ENCODE results near the gene SRGAP1. TPM values are rescaled to one million over a fixed set of nuclear protein-coding genes. Genes with fewer than 3 reads are reported as not detected.

SRGAP1 gene
- total and polyA plus RNA-seq, 4 donors: 1.8 to 12.4 (median 6.2) TPM

DNA sequence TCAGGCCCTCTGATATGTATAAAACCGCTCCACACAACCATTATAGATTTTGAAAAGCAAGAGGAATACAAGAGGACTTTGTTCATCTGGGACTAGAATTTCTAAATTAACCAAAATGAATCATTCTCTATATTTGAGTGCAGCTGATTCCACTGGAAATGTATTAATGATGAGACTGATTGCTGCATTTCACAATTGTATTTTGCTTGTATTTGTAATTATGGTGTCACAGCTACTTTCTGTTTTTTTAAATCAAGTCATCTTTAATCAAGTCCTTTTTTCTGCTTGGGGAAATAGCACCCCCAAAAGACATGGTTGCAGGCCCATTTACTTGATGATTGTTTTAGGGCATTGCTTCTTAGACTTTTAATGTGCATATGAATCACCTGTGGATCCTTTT is 215.2 kb downstream of the SRGAP1 start:
- Histone ChIP-seq H3K27ac (ENCODE audit: low read depth in 1 of 2, low read length in 1 of 2) (no peak overlapping the region), H3K4me1 (ENCODE audit: control insufficient read depth in 5 of 5, insufficient read depth in 5 of 5, low read length in 5 of 5) (no peaks in the 10 kb centered on the region), H3K4me3 (no peak overlapping the region), H3K27me3 (ENCODE audit: control insufficient read depth in 3 of 3, insufficient read depth in 3 of 3, low read length in 2 of 3) (no peaks in the 10 kb centered on the region), H3K9me3 (ENCODE audit: control insufficient read depth in 4 of 4, insufficient read depth in 3 of 4, low read length in 3 of 4) (no peaks in the 10 kb centered on the region), H3K36me3 (ENCODE audit: control insufficient read depth in 4 of 4, insufficient read depth in 4 of 4, low read length in 4 of 4) (peaks cover 0 to 3% (median 0%) of the 10 kb centered on the region in 4 donors), H3K9ac (ENCODE audit: insufficient read depth in 1 of 2, low read length in 2 of 2) (no peak overlapping the region)
- ATAC-seq (ENCODE audit: insufficient read depth, low FRiP score) (no peak), DNase-seq (no peak)
- TF ChIP-seq, protein P1, sequence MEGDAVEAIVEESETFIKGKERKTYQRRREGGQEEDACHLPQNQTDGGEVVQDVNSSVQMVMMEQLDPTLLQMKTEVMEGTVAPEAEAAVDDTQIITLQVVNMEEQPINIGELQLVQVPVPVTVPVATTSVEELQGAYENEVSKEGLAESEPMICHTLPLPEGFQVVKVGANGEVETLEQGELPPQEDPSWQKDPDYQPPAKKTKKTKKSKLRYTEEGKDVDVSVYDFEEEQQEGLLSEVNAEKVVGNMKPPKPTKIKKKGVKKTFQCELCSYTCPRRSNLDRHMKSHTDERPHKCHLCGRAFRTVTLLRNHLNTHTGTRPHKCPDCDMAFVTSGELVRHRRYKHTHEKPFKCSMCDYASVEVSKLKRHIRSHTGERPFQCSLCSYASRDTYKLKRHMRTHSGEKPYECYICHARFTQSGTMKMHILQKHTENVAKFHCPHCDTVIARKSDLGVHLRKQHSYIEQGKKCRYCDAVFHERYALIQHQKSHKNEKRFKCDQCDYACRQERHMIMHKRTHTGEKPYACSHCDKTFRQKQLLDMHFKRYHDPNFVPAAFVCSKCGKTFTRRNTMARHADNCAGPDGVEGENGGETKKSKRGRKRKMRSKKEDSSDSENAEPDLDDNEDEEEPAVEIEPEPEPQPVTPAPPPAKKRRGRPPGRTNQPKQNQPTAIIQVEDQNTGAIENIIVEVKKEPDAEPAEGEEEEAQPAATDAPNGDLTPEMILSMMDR (IDR thresholded peaks at IDR 0.05; ENCODE audit: control extremely low read depth, extremely low read depth): no peak
- WGBS, 2 donors: 91 to 96% methylated on average over 1 of the region's 1 CpG

DNA sequence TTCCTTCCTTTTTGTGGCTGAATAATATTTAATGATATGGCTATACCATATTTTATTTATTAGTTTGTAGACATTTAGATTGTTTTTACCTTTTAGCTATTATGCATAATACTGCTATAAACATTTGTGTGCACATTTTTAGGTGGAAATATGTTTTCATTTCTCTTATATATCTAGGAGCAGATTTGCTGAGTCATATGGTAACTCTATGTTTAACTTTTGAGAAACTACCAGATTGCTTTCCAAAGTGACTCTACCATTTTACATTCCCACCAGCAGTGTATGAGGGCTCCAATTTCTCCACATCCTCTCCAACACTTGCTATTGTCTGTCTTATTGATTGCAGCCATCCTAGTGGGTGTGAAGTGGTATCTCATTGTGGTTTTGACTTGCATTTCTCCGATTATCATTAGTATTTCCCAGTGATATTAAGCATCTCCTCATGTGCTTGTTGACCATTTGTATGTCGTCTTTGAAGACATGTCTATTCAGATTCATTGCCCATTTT is 217.4 kb downstream of the SRGAP1 start:
- peaks cover 0 to 3% (median 1%) of the 10 kb centered on the region in 4 donors for H3K36me3 ChIP-seq (ENCODE audit: control insufficient read depth in 4 of 4, insufficient read depth in 4 of 4, low read length in 4 of 4)
- DNase-seq: no peak
- TF ChIP-seq, protein P1 (IDR thresholded peaks at IDR 0.05; ENCODE audit: control extremely low read depth, extremely low read depth): no peak
- ATAC-seq (ENCODE audit: insufficient read depth, low FRiP score): no peak
- H3K9me3 ChIP-seq (ENCODE audit: control insufficient read depth in 4 of 4, insufficient read depth in 3 of 4, low read length in 3 of 4): no peaks in the 10 kb centered on the region
- no peak overlapping the region for H3K4me3 ChIP-seq
- 89 to 92% methylated on average over 2 of the region's 2 CpGs for WGBS, 2 donors
- H3K27me3 ChIP-seq (ENCODE audit: control insufficient read depth in 3 of 3, insufficient read depth in 3 of 3, low read length in 2 of 3): no peaks in the 10 kb centered on the region
- H3K27ac ChIP-seq (ENCODE audit: low read depth in 1 of 2, low read length in 1 of 2): no peak overlapping the region
- H3K4me1 ChIP-seq (ENCODE audit: control insufficient read depth in 5 of 5, insufficient read depth in 5 of 5, low read length in 5 of 5): no peaks in the 10 kb centered on the region
- H3K9ac ChIP-seq (ENCODE audit: insufficient read depth in 1 of 2, low read length in 2 of 2): no peak overlapping the region

DNA sequence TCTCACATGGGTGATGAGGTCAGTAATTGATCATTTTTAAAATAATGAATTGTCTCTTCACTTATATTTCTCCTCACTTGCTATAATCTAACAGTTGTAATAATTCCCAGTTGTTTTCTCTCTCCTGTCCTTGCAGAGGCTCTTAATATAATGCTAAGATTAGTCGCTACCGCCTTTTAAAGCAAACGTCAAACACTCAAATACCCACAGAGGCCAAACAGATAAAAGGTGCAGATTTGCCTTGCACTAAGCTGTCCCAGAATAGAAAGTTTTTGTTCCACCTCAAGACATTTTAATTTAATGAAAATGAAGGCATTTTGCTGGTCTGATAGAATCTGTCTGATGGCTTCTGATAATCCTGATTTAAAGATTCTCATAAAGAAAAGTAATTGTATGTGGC is 218.6 kb downstream of the SRGAP1 start:
- DNase-seq (no peak), ATAC-seq (ENCODE audit: insufficient read depth, low FRiP score) (no peak)
- Histone ChIP-seq H3K4me1 (ENCODE audit: control insufficient read depth in 5 of 5, insufficient read depth in 5 of 5, low read length in 5 of 5) (no peaks in the 10 kb centered on the region), H3K9ac (ENCODE audit: insufficient read depth in 1 of 2, low read length in 2 of 2) (no peak overlapping the region), H3K27me3 (ENCODE audit: control insufficient read depth in 3 of 3, insufficient read depth in 3 of 3, low read length in 2 of 3) (no peaks in the 10 kb centered on the region), H3K4me3 (no peak overlapping the region), H3K9me3 (ENCODE audit: control insufficient read depth in 4 of 4, insufficient read depth in 3 of 4, low read length in 3 of 4) (no peaks in the 10 kb centered on the region), H3K36me3 (ENCODE audit: control insufficient read depth in 4 of 4, insufficient read depth in 4 of 4, low read length in 4 of 4) (peaks cover 0 to 3% (median 1%) of the 10 kb centered on the region in 4 donors), H3K27ac (ENCODE audit: low read depth in 1 of 2, low read length in 1 of 2) (no peak overlapping the region)
- TF ChIP-seq, protein P1 (IDR thresholded peaks at IDR 0.05; ENCODE audit: control extremely low read depth, extremely low read depth): no peak
- WGBS, 2 donors: 80 to 87% methylated on average over 3 of the region's 3 CpGs

DNA sequence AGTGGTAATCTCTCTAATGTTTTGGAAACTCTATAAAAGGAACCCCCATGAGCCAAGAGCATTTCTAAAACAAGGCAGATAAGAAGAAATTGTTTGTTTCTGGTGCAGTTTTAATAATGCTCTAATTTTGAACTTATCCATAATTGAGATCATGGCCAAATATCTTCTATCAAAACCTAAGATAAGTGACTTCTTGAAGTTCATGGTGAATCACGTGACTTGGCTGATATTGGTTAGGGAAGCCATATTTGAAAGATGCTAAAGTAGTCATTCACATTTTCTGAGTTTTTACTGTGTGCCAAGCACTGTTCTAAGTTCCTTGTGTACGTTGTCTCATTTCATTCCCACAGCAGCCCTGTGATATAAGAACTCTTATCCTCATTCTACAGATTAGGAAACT is 219.7 kb downstream of the SRGAP1 start:
- no peaks in the 10 kb centered on the region for H3K9me3 ChIP-seq (ENCODE audit: control insufficient read depth in 4 of 4, insufficient read depth in 3 of 4, low read length in 3 of 4)
- no peaks in the 10 kb centered on the region for H3K4me1 ChIP-seq (ENCODE audit: control insufficient read depth in 5 of 5, insufficient read depth in 5 of 5, low read length in 5 of 5)
- no peak overlapping the region for H3K4me3 ChIP-seq
- no peaks in the 10 kb centered on the region for H3K27me3 ChIP-seq (ENCODE audit: control insufficient read depth in 3 of 3, insufficient read depth in 3 of 3, low read length in 2 of 3)
- DNase-seq (no peak), ATAC-seq (ENCODE audit: insufficient read depth, low FRiP score) (no peak)
- 87 to 88% methylated on average over 2 of the region's 2 CpGs for WGBS, 2 donors
- TF ChIP-seq, protein P1 (IDR thresholded peaks at IDR 0.05; ENCODE audit: control extremely low read depth, extremely low read depth): no peak
- H3K9ac ChIP-seq (ENCODE audit: insufficient read depth in 1 of 2, low read length in 2 of 2): no peak overlapping the region
- H3K27ac ChIP-seq (ENCODE audit: low read depth in 1 of 2, low read length in 1 of 2): no peak overlapping the region
- peaks cover 0 to 3% (median 1%) of the 10 kb centered on the region in 4 donors for H3K36me3 ChIP-seq (ENCODE audit: control insufficient read depth in 4 of 4, insufficient read depth in 4 of 4, low read length in 4 of 4)

Measured in lung (tissue), 12 donors.